ENCODE data around the gene ATXN1.

- TF ChIP-seq CTCF (IDR thresholded peaks at IDR 0.05; ENCODE audit: insufficient read depth, low read length) (no peak), REST (IDR thresholded peaks at IDR 0.05; ENCODE audit: insufficient replicate concordance, low read depth) (no peak), POLR2AphosphoS5 (IDR thresholded peaks at IDR 0.05; ENCODE audit: low read depth) (no peak)
These were observed 26.2 kb downstream of the ATXN1 start for GRCh38 chr6:16735014-16735413.

Data from HL-60 (cell line).